HTERT RPE-1 (cell line): ENCODE results near the gene PIM3.

Experiments used
- in situ Hi-C: fragments of 300-500 bp; cut with MboI; formaldehyde crosslinking; loops from 4 replicates; pipeline ENCODE4 v1.14.3; 2020; ENCODE audit warnings: low sequenced_read_pairs

PIM3 gene

DNA sequence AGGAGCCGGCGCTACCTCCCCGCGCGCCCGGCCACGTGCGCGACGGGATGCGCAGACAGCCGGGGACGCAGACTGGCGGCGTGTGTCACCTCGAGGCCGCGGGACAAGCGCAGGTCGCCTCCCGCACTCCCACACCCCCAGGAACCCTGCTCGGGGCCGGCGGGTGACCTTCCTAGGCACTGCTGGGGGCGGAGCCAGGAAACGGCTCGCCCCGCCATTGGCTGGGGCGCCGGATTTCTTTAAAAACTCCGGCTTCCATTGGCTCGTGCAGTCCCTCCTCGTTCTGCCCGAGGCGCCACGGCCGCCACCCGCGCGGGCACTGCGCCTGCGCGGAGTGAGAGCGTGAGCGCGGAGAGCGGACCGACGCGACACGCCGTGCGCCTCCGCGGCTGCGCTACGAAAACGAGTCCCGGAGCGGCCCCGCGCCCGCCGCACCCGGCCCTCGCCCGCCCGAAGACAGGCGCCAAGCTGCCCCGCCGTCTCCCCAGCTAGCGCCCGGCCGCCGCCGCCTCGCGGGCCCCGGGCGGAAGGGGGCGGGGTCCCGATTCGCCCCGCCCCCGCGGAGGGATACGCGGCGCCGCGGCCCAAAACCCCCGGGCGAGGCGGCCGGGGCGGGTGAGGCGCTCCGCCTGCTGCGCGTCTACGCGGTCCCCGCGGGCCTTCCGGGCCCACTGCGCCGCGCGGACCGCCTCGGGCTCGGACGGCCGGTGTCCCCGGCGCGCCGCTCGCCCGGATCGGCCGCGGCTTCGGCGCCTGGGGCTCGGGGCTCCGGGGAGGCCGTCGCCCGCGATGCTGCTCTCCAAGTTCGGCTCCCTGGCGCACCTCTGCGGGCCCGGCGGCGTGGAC lies at the start of gene PIM3:
Gene PIM3, plus strand, starts transcription at position 614 of the 846 bp plus-strand sequence. Its CDS starts 176 bp downstream, at position 790.
- in situ Hi-C loops, result no loop called here

DNA sequence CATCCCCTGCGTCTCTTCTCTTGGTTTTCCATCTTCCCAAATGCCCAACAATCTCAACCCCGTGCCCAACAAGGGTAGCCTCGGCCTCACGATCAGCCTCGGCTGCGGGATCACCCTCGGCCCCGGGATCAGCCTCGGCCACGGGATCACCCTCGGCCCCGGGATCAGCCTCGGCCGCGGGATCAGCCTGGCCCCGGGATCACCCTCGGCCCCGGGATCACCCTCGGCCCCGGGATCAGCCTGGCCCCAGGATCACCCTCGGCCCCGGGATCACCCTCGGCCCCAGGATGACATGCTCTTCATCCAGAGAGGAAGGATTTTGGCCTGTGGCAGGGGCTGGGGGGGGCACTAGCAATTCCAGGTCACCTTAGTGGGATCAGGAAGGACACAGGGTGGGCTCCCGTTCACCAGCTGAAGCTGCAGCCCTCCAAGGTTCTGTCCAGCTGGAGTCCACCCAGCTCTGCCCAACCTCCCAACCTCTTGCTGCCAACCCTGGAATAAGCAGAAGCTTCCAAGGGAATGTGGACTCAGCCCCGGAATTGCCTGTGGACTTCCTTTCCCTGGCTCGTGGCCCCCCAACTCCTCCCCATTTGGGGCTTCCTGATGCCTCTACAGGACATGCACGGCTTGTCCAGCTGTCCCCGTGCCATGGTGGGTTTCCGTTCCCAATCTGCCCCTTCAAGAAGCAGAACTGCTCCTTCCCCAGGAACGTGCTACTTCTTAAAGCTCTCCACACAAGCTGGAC lies 48.5 kb upstream of the PIM3 start:
- in situ Hi-C loops, result no loop called here

DNA sequence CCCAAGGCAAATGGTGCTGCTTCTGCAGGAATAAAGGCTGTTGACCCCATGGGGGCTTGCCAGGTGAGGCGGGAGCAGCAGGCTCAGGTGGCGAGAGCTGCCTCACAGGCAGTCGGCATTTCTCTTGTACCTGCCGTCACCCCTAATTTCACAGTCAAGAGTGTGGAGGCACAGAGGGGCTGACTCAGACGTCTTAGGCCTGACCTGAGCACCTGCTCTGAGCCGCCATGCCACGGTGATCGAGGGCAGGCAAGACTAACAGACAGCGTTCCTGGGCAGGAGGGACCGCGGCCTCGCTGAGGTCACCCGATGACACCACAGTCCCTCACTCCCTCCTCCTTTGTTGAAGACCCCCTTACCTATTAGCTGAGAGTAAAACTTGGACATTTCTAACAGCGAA lies 47.5 kb upstream of the PIM3 start:
- in situ Hi-C loops, result no loop called here

DNA sequence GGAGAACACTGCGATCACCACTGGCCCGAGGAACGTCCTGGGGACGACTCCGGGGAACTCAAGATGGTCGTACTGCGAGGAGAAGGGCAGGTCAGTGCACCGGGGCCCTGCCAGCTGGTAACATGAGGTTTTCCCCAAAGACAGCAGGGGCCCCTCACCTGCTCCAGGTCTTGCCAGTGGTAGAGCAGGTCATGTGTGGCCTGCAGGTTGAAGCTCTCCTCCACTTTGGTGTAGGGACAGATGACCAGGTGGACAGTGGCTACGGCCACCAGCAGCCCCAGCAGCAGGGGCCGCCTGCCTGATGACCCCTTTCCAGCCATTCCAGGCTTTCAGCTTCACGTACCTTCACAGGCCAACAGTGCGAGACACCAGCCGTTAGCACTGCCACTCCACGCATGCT lies 47.1 kb upstream of the PIM3 start:
- in situ Hi-C loops, result no loop called here

DNA sequence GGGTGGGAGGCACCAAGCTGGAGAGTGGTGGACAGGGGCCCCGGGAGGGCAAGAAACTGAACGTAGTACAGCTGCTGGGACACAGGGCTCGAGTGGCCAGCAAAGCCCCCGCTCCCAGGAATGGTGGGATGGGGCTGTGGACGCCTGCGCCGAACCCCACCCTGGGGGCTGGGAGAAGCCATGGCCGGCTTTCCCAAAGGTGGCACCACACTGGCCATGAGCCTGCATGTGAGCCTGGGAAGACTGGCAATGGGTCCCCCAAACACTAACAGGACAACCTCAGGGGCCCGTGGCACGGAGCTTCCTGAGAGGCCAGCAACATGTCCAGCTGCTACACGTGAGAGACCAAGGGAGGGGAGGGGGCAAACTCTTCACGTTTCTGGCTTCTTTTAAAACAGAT lies 46.3 kb upstream of the PIM3 start:
- in situ Hi-C loops, result no loop called here

DNA sequence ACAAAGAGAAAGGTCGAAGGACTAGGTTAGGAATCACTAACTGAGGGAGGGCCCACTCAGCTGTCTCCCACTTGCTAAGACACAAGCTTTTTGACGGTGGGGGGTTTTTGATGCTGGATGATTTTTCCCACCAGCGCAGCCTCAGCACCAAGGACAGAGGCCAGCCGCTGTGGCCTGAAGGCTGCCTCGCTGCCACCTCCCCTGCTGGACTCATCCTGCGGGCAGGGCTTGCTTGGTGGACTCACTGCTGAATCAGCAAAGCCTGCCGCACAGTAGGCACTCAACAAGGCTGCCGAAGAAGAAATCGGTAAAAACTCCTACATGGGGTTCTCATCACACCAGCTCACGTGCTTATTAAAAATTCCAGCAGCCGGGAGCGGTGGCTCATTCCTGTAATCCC lies 45.0 kb upstream of the PIM3 start:
- in situ Hi-C loops, result no loop called here

DNA sequence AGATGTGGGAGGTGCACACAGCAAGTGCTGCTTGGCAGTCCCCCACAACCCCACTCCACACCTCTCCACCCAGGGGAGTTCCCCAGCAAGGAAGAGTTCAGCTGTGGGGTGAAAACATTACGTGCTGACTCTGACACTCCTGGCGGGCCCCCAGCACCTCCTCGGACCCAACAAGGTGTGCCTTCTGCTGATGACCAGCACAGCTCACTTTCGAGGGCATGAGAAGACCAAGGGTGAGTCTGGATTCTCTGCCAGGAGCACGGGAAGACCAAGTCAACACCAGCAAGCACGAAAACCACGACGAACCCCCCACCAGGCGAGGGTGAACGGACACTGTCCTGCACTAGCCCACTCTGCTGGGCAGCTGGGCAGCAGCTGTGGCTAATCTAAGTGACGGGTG lies 43.7 kb upstream of the PIM3 start:
- in situ Hi-C loops, result no loop called here

DNA sequence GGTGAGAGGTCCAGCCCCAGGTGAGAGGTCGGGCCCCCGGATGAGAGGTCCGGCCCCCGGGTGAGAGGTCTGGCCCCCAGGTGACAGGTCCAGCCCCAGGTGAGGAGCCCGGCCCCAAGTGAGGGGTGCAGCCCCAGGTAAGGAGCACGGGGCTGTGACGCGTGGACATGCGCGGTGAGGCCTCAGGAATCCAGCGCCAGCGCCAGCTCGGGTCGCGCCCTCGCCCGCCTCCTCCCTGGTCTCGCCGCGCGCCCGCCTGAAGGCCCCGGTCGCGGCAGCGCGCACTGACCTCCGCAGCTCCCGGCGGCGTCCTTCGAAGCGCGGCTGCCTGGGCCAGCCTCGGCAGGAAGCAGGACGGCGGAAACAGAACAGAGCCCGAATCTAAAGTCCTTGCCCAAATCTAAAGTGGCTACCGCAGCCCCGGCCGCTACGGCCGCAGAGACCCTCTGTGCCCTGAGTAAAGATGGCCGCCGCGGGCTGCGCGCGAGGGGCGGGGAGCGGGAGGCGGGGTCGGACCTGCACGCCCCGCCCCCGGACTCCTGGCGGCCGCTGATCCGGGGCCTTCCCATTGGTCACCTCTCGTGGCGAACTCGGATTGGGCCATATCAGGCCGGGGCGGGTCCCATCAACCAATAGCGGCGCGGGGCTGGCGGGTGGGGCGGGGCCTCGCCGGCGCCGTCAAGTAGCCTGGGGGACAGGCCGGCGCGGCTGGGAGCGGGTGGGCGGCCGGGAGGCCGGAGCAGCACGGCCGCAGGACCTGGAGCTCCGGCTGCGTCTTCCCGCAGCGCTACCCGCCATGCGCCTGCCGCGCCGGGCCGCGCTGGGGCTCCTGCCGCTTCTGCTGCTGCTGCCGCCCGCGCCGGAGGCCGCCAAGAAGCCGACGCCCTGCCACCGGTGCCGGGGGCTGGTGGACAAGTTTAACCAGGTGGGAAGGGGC lies 42.3 kb upstream of the PIM3 start, which contains the start of the genes ALG12 and CRELD2:
Gene ALG12, minus strand, starts transcription at position 465 of the 937 bp plus-strand sequence. CDS start 4,673 bp downstream, outside the sequence.
Gene CRELD2, plus strand, starts transcription at position 661 of the 937 bp plus-strand sequence. Its CDS starts 136 bp downstream, at position 797.
- in situ Hi-C loops, result no loop called here

DNA sequence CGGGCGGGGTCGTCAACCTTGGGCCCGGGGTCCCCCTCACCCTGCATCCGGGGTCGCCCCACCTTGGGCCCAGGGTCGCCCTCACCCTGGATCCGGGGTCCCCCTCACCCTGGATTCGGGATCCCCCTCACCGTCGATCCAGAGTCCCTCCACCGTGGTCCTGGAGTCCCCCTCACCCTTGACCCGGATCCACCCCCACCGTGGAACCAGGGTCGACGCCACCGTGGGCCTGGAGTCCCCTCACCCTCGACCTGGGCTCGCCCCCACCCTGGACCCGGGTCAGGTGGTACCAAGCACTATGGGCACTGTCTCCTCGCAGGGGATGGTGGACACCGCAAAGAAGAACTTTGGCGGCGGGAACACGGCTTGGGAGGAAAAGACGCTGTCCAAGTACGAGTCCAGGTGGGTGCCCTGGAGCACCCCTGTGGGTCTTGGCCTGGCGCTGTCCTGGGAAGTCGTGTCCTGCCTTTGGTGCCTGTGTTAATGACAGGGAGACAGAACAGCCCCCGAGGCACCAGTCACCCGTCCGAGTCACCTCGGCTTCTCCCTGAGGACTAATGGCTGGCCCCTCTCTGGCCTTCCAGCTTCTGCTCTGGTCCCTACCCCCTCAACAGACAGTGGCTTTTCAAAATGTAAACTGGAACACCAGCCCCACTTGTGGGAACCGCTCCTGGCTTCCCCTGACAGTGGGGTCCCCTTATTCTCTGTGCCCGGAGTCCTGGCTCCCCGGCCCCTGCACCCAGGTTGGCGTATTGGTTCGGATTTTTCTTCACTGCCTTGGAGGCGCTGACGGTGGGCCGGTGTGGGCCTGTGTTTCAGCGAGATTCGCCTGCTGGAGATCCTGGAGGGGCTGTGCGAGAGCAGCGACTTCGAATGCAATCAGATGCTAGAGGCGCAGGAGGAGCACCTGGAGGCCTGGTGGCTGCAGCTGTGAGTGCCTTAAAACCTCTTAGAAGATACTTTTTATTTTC lies 41.4 kb upstream of the PIM3 start:
- in situ Hi-C loops, result no loop called here

DNA sequence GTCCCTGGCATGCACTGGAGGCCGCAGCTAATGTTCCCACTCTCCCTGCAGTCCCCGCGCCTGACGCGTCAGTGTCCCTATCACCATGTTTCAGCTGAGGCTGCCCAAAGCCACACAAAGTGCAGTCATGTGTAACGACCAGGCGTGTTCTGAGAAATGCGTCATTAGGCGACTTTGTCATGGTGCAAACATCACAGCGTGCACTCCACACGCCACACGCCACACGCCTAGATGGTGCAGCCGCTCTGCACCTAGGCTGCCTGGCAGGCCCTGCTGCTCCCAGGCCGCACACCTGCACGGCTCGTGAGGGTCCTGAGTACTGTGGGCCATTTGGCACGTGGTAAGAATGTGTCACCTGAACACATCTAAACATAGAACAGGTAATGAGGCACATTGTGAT lies 39.7 kb upstream of the PIM3 start:
- in situ Hi-C loops, result no loop called here

DNA sequence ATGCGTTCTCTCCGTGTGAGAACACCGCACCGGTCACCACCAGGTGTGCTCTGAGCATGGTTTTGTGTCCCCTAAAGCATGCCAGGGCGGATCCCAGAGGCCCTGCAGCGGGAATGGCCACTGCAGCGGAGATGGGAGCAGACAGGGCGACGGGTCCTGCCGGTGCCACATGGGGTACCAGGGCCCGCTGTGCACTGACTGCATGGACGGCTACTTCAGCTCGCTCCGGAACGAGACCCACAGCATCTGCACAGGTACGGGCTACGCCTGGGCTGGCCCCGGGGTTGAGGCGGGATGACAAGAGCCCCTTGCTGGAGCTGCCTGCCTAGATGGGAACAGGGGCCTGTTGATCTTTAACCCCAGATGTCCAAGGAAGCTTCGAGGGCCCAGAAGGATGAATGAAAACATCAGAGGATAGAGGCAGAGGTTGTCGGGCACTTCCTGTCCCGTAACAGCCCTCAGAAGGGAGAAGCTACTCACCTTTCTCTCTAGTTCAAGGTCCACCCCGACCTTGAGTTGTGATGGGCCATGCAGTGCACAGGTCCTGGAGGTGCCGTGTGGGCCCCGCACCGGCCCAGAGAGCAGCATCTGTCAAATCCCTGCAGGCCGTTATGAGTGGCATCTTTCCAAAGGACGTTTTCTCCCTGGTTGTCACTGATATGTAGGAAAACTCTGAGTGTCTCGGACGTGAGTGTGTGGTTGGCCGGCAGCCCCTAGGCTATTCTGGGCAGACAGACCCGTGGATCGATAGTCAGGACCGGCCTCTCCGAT lies 38.9 kb upstream of the PIM3 start:
- in situ Hi-C loops, result no loop called here

DNA sequence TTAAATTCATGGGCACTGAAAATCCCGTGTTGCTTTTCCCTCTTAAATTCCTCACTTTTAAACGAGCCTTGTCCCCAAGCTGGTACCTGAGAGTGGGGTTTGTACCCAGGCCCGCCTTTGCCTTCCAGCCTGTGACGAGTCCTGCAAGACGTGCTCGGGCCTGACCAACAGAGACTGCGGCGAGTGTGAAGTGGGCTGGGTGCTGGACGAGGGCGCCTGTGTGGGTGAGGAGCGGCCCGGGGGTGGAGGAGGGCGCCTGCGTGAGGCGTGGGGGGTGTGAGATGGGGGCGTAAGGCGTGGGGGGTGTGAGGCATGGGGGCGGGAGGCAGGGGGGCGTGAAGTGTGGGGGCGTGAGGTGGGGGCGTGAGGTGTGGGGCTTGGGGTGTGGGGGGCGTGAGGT lies 38.1 kb upstream of the PIM3 start:
- in situ Hi-C loops, result no loop called here

DNA sequence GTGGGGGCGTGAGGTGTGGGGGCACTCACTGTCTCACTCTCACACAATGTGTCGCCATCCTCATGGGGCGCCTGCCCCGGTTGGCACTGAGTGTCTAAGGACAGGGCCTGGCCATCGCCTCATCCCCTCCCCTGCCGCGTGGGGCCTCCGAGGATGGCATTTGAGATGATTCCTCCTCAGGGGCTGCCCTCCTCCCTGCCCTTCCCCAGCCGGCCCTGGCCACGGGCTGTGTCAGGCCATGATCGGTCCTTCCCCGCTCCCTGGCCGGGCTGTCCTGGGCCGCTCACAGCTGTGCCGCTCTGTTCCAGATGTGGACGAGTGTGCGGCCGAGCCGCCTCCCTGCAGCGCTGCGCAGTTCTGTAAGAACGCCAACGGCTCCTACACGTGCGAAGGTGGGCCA lies 37.6 kb upstream of the PIM3 start:
- in situ Hi-C loops, result no loop called here

DNA sequence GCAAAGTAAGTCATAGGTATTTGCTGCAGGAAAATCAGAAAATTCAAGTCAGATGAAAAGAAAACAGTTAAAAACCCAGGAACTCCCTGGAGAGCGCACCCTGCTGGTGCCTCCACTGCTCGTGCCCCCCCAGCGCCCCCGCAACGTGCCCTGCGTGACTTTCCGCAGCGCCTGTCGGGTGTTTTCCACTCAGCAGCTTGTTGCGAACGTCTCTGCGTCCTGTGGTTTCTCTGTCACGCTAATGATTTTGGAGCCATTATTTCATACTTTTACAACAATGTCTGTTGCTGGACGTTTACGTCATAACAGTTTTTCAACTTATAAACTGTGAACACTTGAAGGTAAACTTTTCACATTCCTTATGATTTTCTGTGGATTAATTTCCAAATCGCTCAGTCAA lies 37.1 kb upstream of the PIM3 start:
- in situ Hi-C loops, result no loop called here

DNA sequence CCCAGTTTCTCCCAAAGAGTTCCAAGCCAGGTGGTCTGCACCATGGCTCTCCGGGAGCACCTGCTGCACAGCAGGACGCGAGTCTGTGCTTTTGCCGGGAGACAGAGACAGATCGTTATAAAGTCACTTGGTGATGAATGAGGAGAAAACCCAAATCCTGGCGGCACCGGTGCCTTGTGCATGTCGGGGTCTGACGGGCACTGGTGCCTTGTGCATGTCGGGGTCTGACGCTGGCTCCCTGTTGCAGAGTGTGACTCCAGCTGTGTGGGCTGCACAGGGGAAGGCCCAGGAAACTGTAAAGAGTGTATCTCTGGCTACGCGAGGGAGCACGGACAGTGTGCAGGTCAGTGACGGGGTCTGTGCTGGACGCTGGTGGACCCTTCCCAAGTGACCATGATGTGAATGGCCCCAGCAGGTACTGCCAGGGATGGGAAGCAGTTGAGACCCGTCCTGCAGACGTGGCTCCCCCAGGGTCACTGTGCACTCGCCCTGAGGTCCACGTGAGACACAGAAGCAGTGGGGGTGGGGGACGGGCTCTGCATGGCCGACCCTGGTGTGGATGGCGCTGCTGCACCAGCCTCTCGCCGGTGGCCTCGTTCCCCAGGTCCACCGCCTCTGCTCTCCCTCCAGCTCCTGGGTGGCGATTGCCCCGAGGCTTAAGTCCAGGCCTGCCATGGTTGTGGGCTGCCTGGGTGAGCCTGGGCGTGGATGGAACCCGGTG lies 36.3 kb upstream of the PIM3 start:
- in situ Hi-C loops, result no loop called here

DNA sequence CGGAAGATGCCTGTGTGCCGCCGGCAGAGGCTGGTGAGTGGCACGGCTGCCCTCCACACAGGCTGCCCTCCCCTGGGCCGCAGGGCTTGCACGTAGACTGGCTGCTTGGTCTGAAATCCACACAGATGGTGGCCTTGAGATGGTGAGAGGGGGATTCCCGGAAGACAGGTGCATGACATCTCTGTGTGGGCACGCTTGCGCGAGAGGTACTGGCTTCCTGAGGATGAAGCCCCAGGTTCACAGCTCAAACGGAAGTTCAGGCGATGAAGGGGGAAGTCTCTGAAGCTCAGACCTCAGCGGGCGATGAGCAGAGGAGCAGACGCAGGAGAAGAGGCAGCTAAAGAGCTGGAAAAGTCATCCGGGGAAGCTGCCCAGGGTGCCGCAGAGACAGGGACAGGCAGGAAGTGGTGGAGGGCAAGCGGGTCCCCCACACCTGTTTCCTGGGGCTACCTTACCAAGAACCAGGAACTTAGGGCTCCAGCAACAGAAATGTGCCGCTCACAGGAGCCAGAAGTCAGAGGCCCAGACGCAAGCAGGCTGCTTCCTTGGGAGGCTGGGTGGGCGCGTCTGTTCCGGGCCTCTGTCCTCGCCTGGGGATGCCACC lies 34.9 kb upstream of the PIM3 start:
- in situ Hi-C loops, result no loop called here

DNA sequence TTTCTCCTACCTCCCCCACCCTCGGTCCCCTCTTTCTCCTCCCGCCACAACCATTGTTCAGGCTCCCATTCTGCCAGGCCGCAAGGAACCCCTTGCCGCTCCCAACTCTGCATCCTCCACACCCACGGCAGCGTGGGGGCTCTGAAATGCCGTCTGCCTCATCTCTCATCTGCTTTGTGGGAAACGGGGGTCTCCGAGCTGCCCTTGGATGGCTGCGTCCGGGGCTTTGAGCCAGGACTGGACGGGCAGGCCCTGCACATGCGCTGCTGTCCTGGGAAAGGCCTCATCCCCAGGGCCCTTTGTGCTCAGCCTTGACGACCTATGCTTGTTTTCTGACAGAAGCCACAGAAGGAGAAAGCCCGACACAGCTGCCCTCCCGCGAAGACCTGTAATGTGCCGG lies 33.7 kb upstream of the PIM3 start:
- in situ Hi-C loops, result no loop called here
